ENCODE data around the gene NT5DC2.

DNA sequence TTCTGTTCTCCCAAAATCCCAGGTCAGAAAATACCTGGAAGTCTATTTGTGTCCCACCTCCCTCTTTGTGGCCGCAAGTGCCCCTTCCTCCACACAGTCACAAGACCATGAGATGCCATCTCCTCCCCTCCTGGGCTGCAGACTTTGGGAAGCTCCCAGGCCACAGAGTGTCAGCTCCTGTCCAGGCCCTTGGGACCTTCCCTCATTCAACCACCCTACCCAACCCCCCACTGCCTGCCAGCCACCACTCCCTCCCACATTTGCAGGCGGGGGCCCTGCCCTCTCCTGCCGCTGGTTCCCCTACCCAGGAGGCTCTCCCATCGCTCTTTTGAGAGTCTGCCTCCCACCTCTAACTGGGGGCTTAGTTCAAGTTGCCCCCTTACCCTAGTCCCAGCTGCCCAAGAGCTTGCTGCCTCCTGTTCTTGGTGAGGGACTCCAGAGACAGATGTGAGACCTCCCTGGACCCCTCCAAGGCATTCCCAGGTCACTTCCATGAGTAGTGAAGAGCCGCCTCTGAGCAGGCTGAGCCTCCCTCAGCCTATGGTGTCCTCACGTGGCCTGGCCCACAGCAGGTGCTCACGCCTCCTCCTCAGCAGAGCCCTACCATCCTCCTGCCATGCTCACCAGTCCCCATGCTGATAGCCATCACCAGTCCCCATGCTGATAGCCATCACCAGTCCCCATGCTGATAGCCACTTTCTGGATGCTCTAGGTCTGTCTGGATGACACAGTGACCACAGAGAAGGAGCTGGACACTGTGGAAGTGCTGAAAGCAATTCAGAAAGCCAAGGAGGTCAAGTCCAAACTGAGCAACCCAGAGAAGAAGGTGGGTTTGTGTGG lies 54.4 kb downstream of the NT5DC2 start:
- TF ChIP-seq POLR2AphosphoS5 (IDR thresholded peaks at IDR 0.05; ENCODE audit: borderline replicate concordance, low read depth, low read length) (no peak), FOXP2 (optimal IDR thresholded peaks at IDR 0.05; ENCODE audit: control extremely low read depth, extremely low read length, insufficient read depth) (no peak), EZH2 (IDR thresholded peaks at IDR 0.05) (no peak)

Data from SK-N-MC (cell line).